ENCODE measurements around the gene SMPD3.
A peak's percentile ranks its signal among the peaks of the same experiment; 100 is the strongest.

SMPD3 gene

GRCh38 chr16:68369697-68370580 is 78.4 kb downstream of the SMPD3 start:
- TF ChIP-seq CTCF (IDR thresholded peaks at IDR 0.05; ENCODE audit: extremely low read depth, missing control alignments) = no peak
- DNase-seq (ENCODE audit: low spot score) = peak; percentile 86

GRCh38 chr16:68369168-68369567 is 79.1 kb downstream of the SMPD3 start:
- no peak for TF ChIP-seq CTCF (IDR thresholded peaks at IDR 0.05; ENCODE audit: extremely low read depth, missing control alignments)
- peak; percentile 45 for DNase-seq (ENCODE audit: low spot score)

GRCh38 chr16:68368301-68368888 is 79.9 kb downstream of the SMPD3 start:
- TF ChIP-seq CTCF (IDR thresholded peaks at IDR 0.05; ENCODE audit: extremely low read depth, missing control alignments) = no peak
- peak; percentile 72 for DNase-seq (ENCODE audit: low spot score)

- DNase-seq (ENCODE audit: low spot score) = no peak
- no peak for TF ChIP-seq CTCF (IDR thresholded peaks at IDR 0.05; ENCODE audit: extremely low read depth, missing control alignments)
These were observed 80.4 kb downstream of the SMPD3 start for GRCh38 chr16:68367891-68368290.

GRCh38 chr16:68367440-68367839 is 80.9 kb downstream of the SMPD3 start:
- TF ChIP-seq CTCF (IDR thresholded peaks at IDR 0.05; ENCODE audit: extremely low read depth, missing control alignments) = no peak

GRCh38 chr16:68367030-68367429 is 81.3 kb downstream of the SMPD3 start:
- DNase-seq (ENCODE audit: low spot score) = peak; percentile 63
- peak; percentile 28 for TF ChIP-seq CTCF (IDR thresholded peaks at IDR 0.05; ENCODE audit: extremely low read depth, missing control alignments)

More at GRCh38 chr16:68367440-68367839, 80.9 kb downstream of the SMPD3 start:
- no peak for DNase-seq (ENCODE audit: low spot score)

- TF ChIP-seq CTCF (IDR thresholded peaks at IDR 0.05; ENCODE audit: extremely low read depth, missing control alignments) = no peak
These were observed 82.2 kb downstream of the SMPD3 start for GRCh38 chr16:68366062-68366461.

More at GRCh38 chr16:68366062-68366461, 82.2 kb downstream of the SMPD3 start:
- DNase-seq (ENCODE audit: low spot score) = no peak
